ENCODE results near the gene CRISP2. TPM values are rescaled to one million over a fixed set of nuclear protein-coding genes. Genes with fewer than 3 reads are reported as not detected.
"Not testable (repeated sequence)": the region's sequence is repeated elsewhere in the genome, so short reads cannot be mapped to it uniquely, and the experiment has no call there.

CRISP2 gene
- under 1 TPM in 2 of 3 donors, not detected in 1; 0.07 to 0.14 TPM for polyA plus RNA-seq (ENCODE audit: insufficient read length in 3 of 3)
- long read RNA-seq, donor 1 = 0 reads
- long read RNA-seq, donor 2 = 0 reads
- long read RNA-seq, donor 3 = 0 reads
- long read RNA-seq, donor 4 = 0 reads
- long read RNA-seq, donor 5 = 0 reads
- long read RNA-seq, donor 6 = 0 reads
- long read RNA-seq, donor 7 = 0 reads
- long read RNA-seq, donor 8 = 0 reads
- long read RNA-seq, donor 9 = 0 reads
- long read RNA-seq, donor 10 = 0 reads
- long read RNA-seq, donor 11 = 0 reads
- long read RNA-seq, donor 12 = 0 reads
- long read RNA-seq, donor 13 = 0 reads
- long read RNA-seq, donor 14 = 0 reads
- long read RNA-seq, donor 15 = 0 reads
- long read RNA-seq, donor 16 = 0 reads

- peak in 3 of 11 donors; percentile 0 to 8 (median 2) for DNase-seq (ENCODE audit: extremely low read depth in 1 of 11, low read depth in 9 of 11, low spot score in 4 of 11)
These were observed at the start of gene CRISP2 for GRCh38 chr6:49713346-49713745. TSS of gene CRISP2 (minus strand) at chr6:49713543. CDS start at chr6:49709196, 4,347 bp downstream.

GRCh38 chr6:49744259-49744658, 30.9 kb upstream of the CRISP2 start, which contains the start of gene CRISP3:
TSS of gene CRISP3 (minus strand) at chr6:49744388. CDS start at chr6:49744367, 21 bp downstream.
- DNase-seq (ENCODE audit: extremely low read depth in 1 of 11, low read depth in 9 of 11, low spot score in 4 of 11) = no peak

- no peak for DNase-seq (ENCODE audit: extremely low read depth in 1 of 11, low read depth in 9 of 11, low spot score in 4 of 11)
These were observed 30.1 kb upstream of the CRISP2 start for GRCh38 chr6:49743429-49743828.

GRCh38 chr6:49739423-49739822, 26.1 kb upstream of the CRISP2 start:
- DNase-seq (ENCODE audit: extremely low read depth in 1 of 11, low read depth in 9 of 11, low spot score in 4 of 11) = no peak

GRCh38 chr6:49736017-49736508, 22.7 kb upstream of the CRISP2 start:
- no peak for DNase-seq (ENCODE audit: extremely low read depth in 1 of 11, low read depth in 9 of 11, low spot score in 4 of 11)

GRCh38 chr6:49733680-49734079, 20.3 kb upstream of the CRISP2 start:
- DNase-seq (ENCODE audit: extremely low read depth in 1 of 11, low read depth in 9 of 11, low spot score in 4 of 11) = no peak

GRCh38 chr6:49732781-49733180, 19.4 kb upstream of the CRISP2 start:
- DNase-seq (ENCODE audit: extremely low read depth in 1 of 11, low read depth in 9 of 11, low spot score in 4 of 11) = no peak

- no peak for DNase-seq (ENCODE audit: extremely low read depth in 1 of 11, low read depth in 9 of 11, low spot score in 4 of 11)
These were observed 16.9 kb upstream of the CRISP2 start for GRCh38 chr6:49730251-49730650.

- not testable (repeated sequence) for DNase-seq (ENCODE audit: extremely low read depth in 1 of 11, low read depth in 9 of 11, low spot score in 4 of 11)
These were observed 10.6 kb upstream of the CRISP2 start for GRCh38 chr6:49723917-49724316.

- no peak for DNase-seq (ENCODE audit: extremely low read depth in 1 of 11, low read depth in 9 of 11, low spot score in 4 of 11)
These were observed 8.0 kb upstream of the CRISP2 start for GRCh38 chr6:49721297-49721696.

GRCh38 chr6:49720372-49720771, 7.0 kb upstream of the CRISP2 start:
- DNase-seq (ENCODE audit: extremely low read depth in 1 of 11, low read depth in 9 of 11, low spot score in 4 of 11) = no peak

GRCh38 chr6:49698478-49698877, 14.9 kb downstream of the CRISP2 start:
- peak in 1 of 11 donors; percentile 1 for DNase-seq (ENCODE audit: extremely low read depth in 1 of 11, low read depth in 9 of 11, low spot score in 4 of 11)

GRCh38 chr6:49693512-49693911, 19.8 kb downstream of the CRISP2 start:
- no peak for DNase-seq (ENCODE audit: extremely low read depth in 1 of 11, low read depth in 9 of 11, low spot score in 4 of 11)

GRCh38 chr6:49692534-49692933, 20.8 kb downstream of the CRISP2 start:
- DNase-seq (ENCODE audit: extremely low read depth in 1 of 11, low read depth in 9 of 11, low spot score in 4 of 11) = no peak

GRCh38 chr6:49676671-49677281, 36.6 kb downstream of the CRISP2 start:
- DNase-seq (ENCODE audit: extremely low read depth in 1 of 11, low read depth in 9 of 11, low spot score in 4 of 11) = no peak

- no peak for DNase-seq (ENCODE audit: extremely low read depth in 1 of 11, low read depth in 9 of 11, low spot score in 4 of 11)
These were observed 37.5 kb downstream of the CRISP2 start for GRCh38 chr6:49675816-49676215.

- DNase-seq (ENCODE audit: extremely low read depth in 1 of 11, low read depth in 9 of 11, low spot score in 4 of 11) = peak in 1 of 11 donors; percentile 1
These were observed 45.2 kb downstream of the CRISP2 start for GRCh38 chr6:49668083-49668511.

- no peak for DNase-seq (ENCODE audit: extremely low read depth in 1 of 11, low read depth in 9 of 11, low spot score in 4 of 11)
These were observed 46.2 kb downstream of the CRISP2 start for GRCh38 chr6:49666930-49667757.

- DNase-seq (ENCODE audit: extremely low read depth in 1 of 11, low read depth in 9 of 11, low spot score in 4 of 11) = no peak
These were observed 46.9 kb downstream of the CRISP2 start for GRCh38 chr6:49666480-49666879.
